Activated T-cell treated with anti-CD3 and anti-CD28 coated beads for 24 hours (primary cell): Measurements from ENCODE around the gene NOP56.

ENCODE experiments used
- DNase-seq: peaks from one replicate; pipeline ENCODE4 v3.0.0-alpha.2; 2020; ENCODE audit warnings: low read depth

NOP56 gene

DNA sequence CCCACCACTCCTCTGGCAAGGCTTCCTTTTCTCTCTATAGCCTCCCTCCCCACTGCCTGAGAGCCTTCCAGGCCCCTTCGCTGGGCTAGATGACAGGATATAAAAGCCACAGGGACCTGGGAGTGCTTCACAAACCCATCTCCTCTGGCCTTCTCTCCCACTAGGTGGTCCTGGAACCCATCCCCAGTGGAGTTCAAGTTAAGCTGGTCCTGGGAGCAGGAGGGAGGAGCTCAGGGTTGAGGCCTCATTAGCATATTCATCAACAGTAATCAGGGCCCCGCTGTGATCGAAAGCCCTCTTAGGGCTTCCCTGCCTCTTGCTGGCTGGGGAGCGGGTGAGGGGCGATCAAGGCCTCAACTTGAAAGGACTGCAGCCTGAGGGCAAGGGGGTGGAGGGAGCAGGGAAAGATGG is 49.2 kb downstream of the NOP56 start:
- DNase-seq = no peak

DNA sequence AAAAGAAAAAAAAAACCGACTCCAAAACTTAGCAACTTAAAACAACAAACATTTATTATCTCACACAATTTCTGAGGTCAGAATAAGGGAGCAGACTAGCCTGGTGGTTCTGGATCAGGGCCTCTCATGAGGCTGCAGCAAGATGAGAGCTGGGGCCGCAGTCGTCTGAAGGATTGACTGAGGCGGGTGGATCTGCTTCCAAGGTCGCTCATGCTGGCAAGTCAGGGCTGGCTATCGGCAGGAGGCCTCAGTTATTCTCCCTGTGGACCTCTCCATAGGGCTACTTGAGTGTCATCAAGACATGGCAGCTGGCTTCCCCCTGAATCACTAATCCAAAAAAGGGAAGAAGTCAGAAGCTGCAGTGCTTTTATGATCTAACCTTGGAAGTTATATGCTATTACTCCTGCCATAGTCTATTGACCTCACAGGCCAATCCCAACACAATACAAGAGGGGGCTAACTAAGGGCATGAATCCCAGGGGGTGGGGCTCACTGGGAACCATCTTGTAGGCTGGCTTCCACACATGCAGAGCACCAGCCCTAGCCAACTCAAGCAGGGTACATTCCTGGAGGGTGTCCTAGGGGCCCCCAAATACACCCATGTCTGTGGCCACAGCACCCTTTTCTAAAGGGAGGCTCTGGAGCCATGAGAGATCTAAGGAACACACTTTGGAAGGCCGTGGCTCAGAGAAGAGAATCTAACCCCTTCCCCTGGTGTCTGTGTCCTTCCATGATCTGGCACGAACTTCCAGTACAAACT is 51.5 kb downstream of the NOP56 start:
- DNase-seq = no peak

DNA sequence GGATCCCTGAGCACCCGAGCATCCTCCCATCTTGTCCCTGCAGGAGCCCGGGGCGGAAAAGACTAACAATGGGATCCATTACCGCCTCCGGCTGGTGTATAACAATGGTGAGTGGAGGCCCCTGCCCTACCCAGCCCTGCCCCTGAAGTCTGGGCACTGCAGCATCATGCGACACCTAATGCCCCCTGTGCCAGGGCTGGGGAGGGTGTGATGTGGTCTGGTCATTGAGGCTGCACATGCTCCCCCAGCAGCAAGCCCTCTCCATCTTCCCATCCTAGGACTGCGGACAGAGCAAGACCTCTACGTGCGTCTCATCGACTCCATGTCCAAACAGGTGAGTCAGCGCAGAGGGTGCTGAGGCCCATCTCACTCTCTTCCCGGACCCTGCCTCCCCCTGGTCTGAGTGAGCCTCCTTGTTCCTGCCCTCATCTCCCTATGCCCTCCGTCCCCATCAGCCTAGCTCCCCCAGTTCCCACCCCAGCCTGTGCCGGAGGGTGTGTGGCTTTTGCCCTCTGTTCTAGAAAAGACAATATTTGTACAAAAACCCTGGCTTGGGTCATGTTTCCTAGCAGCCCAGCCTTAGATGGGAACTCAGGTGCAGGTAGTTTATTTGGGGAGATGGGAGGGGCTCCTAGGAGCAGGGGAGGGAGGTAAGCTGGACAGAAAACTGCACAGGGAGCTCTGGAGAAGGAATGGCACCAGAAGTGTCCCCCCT is 53.7 kb downstream of the NOP56 start:
- DNase-seq = no peak

DNA sequence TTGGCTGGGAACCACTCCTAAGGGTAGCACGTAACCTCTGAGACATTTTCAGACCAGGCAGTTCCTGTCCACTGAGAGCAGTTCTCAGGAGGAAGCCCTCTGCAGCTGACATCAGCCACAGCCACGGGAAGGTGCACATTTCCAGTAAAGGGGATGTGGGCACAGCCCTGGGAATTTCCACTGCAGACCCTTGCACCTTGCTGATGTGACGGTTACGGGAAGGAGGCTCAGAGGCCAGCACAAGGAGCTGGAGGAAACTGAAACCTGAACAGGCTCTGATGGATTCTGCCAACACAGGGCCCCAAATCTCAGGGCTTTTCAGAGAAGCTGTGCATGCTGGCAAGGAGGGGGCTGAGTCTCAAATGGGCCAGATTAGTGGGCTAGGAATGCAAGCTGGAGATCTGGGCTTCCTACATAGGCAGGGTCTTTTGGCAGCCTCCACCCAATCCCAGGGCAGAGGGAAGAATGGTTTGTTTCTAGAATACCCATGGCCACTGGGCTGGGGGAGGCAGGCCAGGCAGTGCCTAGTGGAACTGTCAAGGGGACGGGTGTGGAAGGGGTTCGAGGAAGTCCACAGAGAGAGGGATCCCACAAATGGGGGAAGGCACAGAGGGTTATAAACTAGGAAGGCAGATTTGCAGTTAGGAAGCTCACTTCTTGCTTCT is 54.4 kb downstream of the NOP56 start:
- no peak for DNase-seq

DNA sequence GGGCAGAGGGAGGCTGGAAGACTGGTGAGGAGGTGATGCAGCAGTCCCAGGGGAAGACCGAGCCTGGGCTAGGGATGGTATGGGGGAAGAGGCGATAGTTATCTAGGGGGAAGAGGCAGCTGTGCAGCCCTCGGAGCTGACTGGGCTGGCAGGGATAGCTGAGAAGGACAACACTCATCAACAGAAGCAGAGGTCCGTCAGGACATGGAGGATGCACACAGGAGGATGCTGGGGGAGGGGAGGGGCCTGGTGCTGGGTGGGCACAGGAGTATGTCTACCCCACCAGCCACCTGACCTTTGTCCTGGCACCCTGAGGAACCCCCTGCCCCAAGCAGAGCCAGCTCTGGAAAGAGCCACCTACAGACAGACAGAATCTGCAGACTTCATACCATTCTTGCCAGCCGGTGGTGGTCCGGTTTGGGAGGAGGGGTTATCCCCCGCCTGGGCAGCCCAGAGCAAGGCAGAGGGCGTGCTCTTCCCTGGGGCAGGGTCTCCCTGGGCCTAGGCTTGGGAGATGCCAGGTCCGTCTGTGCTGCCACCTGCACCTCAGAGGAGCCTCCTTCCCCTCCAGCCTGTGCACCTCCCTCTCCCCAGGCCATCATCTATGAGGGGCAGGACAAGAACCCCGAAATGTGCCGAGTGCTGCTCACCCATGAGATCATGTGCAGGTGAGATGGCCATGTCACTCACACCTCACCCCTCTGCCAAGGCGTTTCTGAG is 55.1 kb downstream of the NOP56 start:
- no peak for DNase-seq
